Activated CD4-positive, alpha-beta T cell treated with anti-CD3 and anti-CD28 coated beads, Interleukin-2, Interleukin-4, amounts not matched to agents 100 ng/mL and 50 ng/mL, durations not matched to agents 16 hours and 8 hours (primary cell): ENCODE results near the gene IL1R1.
"Not testable (repeated sequence)": the region's sequence is repeated elsewhere in the genome, so short reads cannot be mapped to it uniquely, and the experiment has no call there.

Experiments
- DNase-seq: peaks from one replicate; pipeline ENCODE4 v3.0.0-alpha.2; 2020; ENCODE audit warnings: low spot score

The IL1R1 gene

DNA sequence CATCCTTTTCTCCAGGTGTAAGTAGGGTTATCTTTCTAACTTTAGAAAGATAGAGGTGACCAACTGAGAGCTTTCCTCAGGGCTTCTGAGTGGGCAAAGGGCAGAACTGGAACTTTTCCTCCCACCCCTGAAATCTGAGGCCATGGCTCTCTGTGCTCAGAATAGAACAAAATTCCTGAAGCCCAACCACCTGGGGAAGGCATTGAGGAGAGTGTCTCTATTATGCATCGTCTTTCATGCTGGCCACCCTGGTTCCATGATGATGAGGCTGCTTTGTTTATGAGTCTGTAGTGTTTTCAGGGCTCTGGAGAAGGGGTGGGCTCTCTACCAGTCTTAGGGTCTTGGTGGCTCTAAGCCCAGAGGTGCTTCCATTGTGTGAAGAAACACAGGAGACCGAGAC is 30.7 kb upstream of the IL1R1 start:
- DNase-seq, result no peak

DNA sequence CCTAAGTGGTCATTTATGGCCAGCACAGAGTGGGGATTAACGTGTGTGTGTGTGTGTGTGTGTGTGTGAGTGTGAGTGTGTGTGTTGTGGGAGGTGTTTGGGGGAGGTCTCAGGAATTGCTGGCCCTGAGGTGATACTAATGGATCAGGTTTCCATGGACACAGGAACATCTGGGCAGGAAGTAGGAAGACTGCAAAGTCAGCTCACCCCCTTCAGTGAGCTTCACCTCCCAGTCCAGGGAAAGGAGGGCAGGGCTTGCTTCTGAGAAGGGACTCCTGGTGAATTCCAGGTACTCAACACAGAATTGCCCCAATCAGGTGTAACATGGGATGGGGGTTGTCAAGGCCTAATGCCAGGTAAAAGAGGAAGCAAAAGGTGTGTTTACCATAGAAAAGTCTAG is 30.3 kb upstream of the IL1R1 start:
- DNase-seq, result no peak

DNA sequence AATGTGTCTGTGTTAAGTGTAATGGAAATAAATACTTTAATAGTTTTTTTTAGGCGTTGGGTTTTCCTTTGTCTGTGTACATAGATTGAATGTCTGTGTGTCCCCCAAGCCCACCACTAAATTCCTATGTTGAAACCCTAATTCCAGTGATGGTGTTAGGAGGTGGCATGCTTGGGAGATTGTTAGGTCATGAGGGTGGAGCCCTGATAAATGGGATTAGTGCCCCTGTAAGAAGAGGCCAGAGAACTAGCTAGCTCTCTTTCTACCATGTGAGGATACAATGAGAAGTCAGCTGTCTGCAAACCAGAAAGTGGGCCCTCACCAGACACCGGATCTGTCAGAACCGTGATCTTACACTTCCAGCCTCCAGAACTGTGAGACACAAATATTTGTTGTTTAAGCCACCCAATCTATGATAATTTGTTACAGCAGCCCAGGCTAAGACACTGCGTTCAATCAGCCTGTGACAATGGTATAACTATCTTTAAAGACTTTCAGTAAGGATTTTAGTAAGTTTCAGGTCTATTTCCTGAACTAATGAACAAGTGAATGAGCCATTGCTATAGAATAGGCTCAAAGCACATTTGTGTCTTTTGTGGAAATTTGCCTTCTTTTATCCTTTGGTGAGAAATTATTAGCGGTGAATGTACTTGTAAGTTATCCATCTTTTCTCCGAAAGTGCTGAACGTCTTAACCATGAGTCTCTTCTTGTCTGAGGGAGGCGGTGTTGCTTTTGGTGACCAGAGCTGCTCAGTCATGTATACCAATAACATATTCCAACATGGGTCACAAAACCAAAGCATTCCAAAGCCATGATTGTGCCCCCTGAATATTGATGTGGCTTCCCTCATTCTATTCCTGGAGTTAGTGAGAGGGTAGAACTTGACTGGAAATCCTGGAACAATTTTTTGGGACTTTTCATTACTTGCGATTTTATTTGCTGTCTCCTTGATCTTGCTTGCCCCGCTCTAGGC is 29.6 kb upstream of the IL1R1 start:
- DNase-seq, result no peak

DNA sequence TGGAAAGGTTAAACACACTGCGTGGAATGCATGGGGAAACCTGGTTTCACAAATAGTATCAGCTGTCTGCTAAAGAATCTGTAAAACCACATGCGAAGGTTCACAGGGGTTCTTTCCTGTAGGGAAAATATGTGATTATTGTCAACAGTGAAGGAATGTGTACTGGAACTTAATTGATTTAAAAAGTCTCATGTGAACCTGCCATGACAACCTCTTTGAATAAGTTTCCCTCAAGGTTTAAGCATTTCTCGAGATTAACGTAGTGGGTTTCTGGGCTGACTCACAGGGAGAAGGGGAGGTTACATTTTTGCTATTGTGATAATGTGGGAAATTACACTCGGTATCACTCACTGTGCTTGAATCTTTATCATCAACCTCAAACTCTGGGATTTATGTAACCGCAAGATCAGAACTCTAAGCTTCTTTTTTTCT is 28.2 kb upstream of the IL1R1 start:
- DNase-seq, result peak; percentile 79

DNA sequence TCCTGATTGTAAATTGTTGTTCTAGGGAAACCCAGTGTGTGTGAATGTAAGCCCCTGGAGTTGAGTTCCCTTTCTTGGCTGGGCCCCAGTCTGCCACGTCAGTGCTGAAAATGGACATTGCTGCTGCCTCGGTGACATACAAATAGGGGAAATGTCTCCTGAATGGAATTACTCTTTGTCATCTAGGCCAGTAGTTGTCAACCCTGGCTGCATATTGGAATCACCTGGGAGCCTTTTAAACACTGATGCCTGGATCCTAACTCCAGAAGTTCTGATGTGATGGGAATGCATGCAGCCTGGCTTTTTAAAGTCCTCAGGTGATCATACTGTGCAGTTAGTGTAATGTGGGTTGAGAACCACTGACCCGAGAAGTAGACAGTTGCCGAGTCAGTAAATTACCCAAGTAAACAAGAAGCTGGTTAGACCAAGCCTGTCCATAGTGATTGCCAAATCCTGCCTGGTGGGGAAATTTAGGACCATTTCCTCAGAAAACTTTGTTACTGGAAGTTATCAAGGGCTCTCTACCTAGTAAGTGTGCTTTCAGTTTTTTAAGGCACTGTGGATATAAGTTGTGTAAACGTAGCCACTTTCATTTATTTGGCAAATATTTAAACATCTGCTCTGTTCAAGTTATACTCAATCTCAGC is 27.6 kb upstream of the IL1R1 start:
- no peak for DNase-seq

DNA sequence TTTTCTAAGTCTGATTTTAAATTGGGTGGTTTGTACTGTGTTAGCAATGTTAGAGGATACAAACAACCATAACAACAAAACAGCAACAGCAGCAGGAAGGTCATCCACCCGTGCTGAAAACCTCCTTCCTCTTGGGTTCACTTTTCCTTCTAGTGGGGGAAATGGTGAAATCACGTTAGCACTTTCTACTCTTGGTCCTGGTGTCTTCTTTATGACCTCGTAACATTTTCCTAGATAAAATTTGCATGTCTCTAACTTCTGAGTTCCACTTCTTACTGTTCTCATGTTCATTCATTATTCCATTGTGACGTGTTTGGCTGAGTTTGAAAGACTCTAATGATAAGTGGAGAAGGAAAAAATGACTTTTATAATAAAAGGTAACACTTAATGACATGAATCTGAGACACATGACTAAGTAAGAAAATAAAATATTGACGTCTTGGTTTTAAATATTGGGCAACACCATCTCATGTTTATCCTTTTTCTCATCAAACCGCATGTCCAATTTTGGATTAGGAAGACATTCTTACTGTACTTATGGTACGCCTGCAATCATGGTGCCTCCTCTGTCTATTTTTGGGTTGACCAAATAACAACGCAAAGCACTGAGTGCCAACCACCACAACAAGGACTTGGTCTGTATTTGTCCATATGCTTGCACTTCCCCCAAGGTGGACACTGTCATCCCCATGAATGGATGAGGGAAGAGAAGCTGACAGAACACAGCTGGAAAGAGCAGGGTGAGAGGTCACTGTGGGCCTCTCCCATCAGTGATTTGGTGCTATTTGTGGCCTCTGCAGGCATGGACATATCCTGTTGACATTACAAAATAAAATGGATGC is 25.7 kb upstream of the IL1R1 start:
- no peak for DNase-seq

DNA sequence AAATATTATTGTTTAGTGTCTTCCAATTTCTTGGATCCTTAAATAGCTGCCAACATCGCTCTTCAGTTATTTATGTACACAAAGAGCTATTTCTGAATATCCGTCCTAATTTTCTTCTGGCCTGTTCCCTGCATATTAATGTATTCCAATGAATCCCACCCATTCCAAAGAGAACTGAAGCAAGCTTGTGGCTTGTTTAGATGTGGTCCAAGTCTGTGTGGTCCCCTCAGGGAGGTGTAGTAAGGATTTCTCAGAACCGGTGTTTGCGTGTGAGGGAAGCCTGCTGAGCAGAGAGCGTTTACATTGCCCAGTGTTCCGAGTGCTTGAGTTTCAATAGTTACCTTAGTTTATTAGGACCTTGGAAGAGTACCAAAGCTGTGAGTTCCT is 25.1 kb upstream of the IL1R1 start:
- no peak for DNase-seq

DNA sequence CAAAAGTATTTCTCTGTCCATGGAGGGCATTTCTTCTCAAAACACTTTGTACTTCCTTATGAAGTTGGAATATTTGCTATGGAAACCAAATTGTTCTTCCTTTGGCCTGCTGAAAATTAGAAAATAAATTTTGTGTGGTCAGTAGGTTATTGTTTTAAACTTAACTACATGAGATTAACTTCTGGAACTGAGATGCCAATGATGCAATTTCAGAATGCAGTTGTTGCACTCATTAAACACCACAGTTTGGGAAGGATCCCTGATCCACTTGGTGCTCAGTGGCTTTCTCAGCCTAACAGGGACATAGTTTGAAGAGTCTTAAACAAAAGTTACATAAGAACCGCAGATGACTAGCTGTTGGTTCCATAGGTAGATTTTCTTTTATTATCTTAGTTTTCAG is 23.3 kb upstream of the IL1R1 start:
- DNase-seq, result no peak

DNA sequence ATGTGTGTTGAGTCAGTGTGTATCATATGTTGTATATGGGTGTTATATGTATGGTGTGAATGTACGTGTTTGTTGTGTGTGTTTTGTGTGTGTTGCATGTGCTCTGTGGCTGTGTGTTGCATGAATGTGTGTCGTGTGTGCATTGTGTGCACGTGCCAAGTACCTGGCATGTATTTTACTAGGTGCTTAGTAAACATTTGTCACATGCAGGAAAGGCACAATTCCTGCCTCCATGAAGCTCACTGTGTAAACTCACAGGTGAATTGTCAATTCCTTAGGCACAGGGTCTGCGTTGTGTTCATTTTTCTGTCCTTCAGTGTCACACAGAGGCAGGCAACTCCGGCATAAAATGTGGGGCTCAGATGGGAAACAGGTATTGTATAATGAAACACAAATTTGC is 22.3 kb upstream of the IL1R1 start:
- no peak for DNase-seq

DNA sequence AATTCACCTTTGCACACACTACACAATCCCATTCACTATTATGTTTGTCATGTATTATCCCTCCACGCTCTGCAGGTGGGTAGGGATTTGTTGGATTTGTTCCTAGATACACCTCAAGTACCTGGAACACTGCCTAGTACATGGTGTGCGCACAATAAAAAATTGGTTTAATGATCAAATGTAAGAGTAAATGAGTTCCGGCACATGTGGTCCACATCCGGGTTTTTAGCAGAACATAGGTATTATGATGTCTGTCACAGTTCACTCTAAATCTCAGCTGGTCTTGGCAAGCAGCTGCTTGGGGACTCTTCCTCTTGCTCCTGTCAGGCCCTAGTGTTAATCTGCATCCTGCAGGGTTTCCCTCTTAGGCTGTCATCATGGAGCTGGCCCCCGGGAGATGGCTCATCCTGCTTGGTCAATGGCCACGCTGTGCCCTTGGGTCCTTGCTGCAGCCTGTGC is 21.8 kb upstream of the IL1R1 start:
- no peak for DNase-seq

DNA sequence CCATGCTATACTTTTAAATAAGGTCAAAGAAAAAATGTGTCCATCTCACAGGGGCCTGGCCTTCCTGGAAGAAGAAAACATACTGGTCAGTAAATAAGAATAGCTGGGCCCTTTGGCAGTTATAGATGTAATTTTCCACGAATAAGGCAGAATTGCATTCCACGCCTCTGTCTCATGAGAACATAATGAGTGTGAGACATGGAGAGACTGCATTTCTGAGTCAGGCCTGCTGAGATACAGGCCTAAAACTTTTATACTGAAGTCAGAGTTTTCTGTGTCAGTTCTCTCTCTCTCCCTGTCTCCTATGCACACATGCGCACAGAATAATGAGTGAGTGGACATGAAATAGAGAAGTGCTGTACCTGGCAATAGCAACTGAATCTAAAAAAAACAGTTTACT is 20.4 kb upstream of the IL1R1 start:
- no peak for DNase-seq

DNA sequence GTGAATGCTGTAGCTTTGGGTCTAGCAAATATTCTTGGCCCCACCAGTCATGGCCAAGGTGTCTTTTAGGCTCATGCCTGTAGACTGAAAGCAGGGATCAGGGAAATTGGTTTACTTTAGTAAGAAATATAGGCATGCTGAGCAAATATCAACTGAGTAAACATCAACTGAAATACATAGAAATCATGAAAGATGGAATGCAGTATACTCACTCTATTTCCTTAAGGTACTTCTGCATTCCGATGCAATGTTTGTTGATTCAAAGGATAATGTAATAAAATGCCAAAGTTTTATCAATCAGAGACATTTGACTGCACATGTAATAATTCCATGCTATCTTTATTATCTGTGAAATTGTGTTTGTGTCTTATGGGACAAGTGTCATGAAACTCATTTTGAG is 19.6 kb upstream of the IL1R1 start:
- no peak for DNase-seq

DNA sequence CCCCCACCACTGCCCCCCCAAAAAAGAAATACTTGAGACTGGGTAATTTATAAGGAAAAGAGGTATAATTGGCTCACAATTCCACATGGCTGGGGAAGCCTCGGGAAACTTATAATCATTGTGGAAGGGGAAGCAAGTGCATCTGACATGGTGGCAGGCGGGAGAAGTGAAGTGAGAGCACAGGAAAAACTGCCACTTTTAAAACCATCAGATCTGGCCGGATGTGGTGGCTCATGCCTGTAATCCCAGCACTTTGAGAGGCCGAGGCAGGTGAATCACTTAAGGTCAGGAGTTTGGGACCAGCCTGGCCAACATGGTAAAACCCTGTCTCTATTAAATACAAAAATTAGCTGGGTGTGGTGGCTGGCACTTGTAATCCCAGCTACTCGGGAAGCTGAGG is 18.1 kb upstream of the IL1R1 start:
- DNase-seq, result not testable (repeated sequence)

DNA sequence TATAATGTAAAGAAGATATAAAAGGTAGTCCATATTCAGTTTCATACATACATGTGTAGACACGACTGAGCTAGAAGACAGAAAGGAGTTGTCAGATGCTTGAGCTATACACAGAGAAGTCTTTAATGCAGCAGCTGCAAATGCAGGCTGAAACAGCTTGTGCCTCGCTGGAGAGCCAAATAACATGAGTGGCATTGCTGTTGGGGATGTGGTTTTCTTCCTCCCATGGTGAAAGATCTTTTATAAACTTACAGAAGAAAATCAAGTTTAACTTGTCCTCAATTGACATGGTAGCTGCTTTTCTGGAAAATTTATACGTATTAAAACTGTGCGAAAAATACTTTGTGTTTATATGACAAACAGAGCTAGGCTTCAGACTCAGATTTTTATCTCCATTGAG is 16.4 kb upstream of the IL1R1 start:
- DNase-seq, result no peak

DNA sequence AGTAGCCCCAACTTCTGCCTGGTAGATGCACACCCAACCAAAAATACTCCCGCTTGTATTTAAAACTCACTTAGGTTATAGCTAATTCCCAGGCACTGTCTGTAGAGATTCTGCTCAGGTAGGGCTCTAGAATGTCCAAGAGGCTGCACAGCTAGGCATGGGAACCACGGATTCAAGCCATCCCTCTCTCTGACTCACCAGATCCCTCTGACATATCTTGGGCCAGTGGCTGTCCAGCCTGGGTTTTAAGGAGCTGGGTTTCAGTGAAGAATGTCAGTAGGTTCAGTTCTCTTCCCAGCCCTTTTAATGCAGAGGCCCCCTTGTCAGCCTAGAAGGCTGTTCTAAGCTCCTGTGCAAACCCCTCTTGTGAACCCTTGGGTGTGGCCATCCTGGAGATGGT is 15.9 kb upstream of the IL1R1 start:
- no peak for DNase-seq

DNA sequence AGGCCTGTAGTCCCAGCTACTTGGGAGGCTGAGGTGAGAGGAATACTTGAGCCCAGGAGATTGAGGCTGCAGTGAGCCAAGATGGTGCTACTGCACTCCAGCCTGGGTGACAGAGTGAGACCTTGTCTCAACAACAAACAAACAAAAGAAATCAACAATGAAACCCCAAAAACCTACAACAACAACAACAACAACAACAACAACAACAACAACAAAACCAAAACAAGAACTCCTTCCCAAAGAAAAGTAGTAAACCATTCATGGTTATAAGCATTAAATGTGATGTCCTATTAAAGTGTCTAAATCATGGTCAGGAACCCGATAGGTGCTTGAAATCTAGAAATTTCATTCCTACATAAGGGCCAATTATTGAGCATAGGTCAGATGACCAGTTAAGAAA is 13.5 kb upstream of the IL1R1 start:
- DNase-seq, result no peak

DNA sequence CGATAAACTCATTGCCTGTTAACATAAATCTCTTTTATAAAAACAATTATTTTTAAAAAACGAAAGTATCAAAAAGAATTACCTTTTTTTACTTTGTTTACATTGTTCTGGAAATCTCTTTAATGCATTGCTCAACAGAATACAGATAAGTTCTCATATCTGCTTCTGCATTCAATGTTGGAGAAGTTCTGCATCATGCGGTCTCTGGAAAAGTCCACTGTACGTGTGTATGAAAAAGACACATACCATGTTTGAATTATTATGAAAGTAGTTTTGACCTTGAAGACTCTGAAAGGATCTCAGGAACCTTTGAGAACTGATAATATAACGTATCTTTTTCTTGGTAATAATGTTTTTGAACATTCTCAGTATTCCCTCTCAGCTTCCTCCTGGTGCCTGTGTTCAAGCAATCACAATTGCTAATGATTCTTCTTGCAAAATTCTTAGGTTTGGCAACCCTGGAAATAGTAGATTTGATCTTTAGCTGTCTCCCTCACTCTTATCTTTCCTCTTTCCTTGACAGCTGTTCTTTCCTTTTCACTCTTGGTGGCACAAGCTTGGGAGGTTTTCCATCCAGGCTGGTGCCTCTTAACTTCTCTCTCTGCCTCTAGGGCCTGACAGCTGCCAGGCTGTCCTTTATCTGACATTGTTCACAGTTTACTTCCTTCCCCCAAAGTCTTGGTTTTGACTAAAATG is 12.4 kb upstream of the IL1R1 start:
- no peak for DNase-seq

DNA sequence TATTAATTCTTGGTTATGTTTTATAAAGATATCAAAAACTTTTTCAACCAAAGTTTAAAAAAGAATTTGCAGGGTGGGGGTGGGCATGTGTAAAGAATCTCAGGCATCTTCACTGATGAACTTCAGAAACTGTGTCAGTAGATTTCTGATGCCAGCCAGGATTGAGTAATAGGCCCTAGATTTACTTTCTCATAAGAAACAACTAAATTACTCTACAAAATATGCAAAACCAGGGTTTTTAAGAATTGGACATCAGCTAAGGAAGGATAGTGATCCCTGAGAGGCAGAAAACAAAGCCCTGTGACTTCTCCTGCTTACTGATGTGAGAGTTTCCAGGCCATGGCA is 11.9 kb upstream of the IL1R1 start:
- no peak for DNase-seq

DNA sequence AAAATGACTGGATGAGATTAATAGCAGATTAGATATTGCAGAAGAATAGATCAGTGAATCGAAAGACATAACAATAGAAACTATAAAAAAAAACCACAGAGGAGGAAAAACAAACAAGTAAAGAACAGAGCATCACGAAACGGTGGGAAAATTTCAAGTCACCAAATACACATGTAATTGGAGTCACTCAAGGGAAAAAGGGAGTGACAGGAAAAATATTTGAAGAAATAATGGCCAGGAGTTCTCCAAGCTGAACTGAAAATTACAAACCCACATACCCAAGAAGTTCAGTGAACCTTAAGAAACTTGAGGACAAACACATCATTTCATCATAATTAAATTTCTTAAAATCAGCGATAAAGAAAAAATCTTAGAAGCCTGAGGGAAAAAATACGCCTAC is 11.0 kb upstream of the IL1R1 start:
- no peak for DNase-seq

DNA sequence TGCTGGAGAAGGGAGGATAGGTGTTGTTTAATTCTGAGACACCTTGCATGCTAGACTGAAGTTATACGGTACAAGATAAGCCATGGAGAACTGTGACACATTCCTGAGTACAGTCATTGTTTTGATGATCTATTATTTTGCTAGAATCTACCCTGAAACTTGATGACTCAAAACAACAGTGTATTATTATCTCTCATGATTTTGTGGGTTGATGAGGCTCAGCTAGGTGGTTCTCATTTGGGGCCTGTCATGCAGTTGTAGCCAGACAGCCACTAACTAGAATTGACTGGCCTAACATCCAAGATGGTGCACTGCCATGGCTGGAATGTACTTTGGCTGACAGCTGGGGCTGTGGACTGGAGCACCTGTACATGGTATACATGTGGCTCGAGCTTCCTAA is 5.4 kb upstream of the IL1R1 start:
- peak; percentile 84 for DNase-seq

DNA sequence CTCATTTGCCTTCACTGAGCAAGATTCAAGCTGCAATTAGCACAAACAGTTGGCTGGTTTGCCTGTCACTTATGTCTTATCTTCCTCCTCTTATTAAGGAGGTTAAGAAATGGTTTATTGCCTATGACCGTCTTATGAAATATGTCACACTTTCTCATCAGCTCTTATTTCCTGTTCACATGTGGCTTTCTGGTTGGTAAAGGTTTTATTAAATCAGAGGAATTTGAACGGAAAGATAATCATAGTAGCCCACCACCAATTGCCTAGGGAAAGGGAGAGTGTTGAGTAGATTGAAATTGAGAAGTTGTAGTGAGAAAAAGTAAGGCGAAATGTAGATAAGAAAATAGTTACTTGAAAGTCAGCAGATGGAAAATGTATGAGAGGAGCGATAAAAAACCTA is 4.2 kb upstream of the IL1R1 start:
- DNase-seq, result peak; percentile 47

DNA sequence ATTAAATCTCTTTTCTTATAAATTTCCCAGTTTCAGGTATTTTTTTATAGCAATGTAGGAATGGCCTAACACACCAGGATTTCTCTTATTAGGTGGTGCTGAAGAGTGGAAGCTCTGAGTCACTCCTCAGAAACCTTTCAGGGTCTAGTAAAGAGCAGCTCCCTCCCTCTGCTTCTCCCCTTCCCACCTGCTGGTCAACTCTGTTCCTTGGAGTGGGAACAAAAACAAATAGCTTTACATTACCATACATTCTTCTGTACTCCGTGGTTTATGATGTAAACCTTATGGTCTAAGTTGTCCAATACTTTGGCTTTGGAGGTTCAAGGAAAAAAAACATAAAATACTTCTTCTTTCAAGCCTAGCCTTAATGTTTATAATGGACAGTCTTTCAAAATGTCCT is 2.7 kb upstream of the IL1R1 start:
- no peak for DNase-seq
